GM23248 (cell line): ENCODE measurements around the gene ENTHD1.

Source experiments
- EZH2 ChIP-seq: fragments of 200-600 bp; sonication (generic); IDR thresholded peaks from 2 replicates; pipeline ENCODE4 v1.6.1; 2018; ENCODE audit warnings: antibody characterized with exemption, mild to moderate bottlenecking; ENCODE audit not compliant: insufficient read depth, poor library complexity, severe bottlenecking
- EZH2phosphoT487 ChIP-seq: fragments of 200-600 bp; sonication (generic); IDR thresholded peaks from 2 replicates; pipeline ENCODE4 v1.6.1; 2018; ENCODE audit warnings: antibody characterized with exemption, moderate library complexity, mild to moderate bottlenecking, low read depth; ENCODE audit not compliant: insufficient read depth

GRCh38 chr22:39703928-39704639, 189.5 kb downstream of the ENTHD1 start:
- TF ChIP-seq EZH2: no peak
- no peak for TF ChIP-seq EZH2phosphoT487
